ENCODE results near the gene PPP1R36.
"Not testable (repeated sequence)": the region's sequence is repeated elsewhere in the genome, so short reads cannot be mapped to it uniquely, and the experiment has no call there.

The PPP1R36 gene

GRCh38 chr14:64541972-64542835 lies 7.6 kb upstream of the PPP1R36 start:
- H3K27ac Mint-ChIP-seq: no peak overlapping the region
- DNase-seq (ENCODE audit: low spot score in 2 of 2): peak in 1 of 2 donors; percentile 58
- no peaks in the 10 kb centered on the region for H3K9me3 Mint-ChIP-seq
- peaks cover 35% of the 10 kb centered on the region for H3K4me1 Mint-ChIP-seq
- no peak for ATAC-seq
- H3K4me3 Mint-ChIP-seq: peak overlapping the region; percentile 97
- peaks cover 11% of the 10 kb centered on the region for H3K36me3 Mint-ChIP-seq

GRCh38 chr14:64542836-64543201 lies 6.9 kb upstream of the PPP1R36 start:
- peak overlapping the region; percentile 97 for H3K4me3 Mint-ChIP-seq
- H3K9me3 Mint-ChIP-seq: no peaks in the 10 kb centered on the region
- no peak overlapping the region for H3K27ac Mint-ChIP-seq

GRCh38 chr14:64544607-64545312 lies 5.0 kb upstream of the PPP1R36 start:
- Mint-ChIP-seq H3K9me3 (no peaks in the 10 kb centered on the region), H3K4me3 (no peak overlapping the region), H3K36me3 (peaks cover 11% of the 10 kb centered on the region), H3K27ac (no peak overlapping the region), H3K4me1 (peaks cover 33% of the 10 kb centered on the region)
- no peak for ATAC-seq
- DNase-seq (ENCODE audit: low spot score in 2 of 2): no peak

More at GRCh38 chr14:64542836-64543201, 6.9 kb upstream of the PPP1R36 start:
- peaks cover 11% of the 10 kb centered on the region for H3K36me3 Mint-ChIP-seq
- peaks cover 35% of the 10 kb centered on the region for H3K4me1 Mint-ChIP-seq
- DNase-seq (ENCODE audit: low spot score in 2 of 2): no peak
- no peak for ATAC-seq

GRCh38 chr14:64549016-64549415 lies 745 bp upstream of the PPP1R36 start:
- DNase-seq (ENCODE audit: low spot score in 2 of 2) (no peak), ATAC-seq (no peak)
- Mint-ChIP-seq H3K4me3 (peak overlapping the region; percentile 52), H3K27ac (no peak overlapping the region), H3K4me1 (peaks cover 12% of the 10 kb centered on the region), H3K9me3 (no peaks in the 10 kb centered on the region), H3K36me3 (no peaks in the 10 kb centered on the region)

- no peak for ATAC-seq
Observed at GRCh38 chr14:64550621-64551333, 1.0 kb downstream of the PPP1R36 start.

GRCh38 chr14:64554556-64554955 lies 4.8 kb downstream of the PPP1R36 start:
- Mint-ChIP-seq H3K4me1 (peaks cover 8% of the 10 kb centered on the region), H3K4me3 (no peak overlapping the region), H3K27ac (no peak overlapping the region), H3K36me3 (no peaks in the 10 kb centered on the region), H3K9me3 (no peaks in the 10 kb centered on the region)
- no peak for ATAC-seq
- DNase-seq (ENCODE audit: low spot score in 2 of 2): no peak

More at GRCh38 chr14:64550621-64551333, 1.0 kb downstream of the PPP1R36 start:
- Mint-ChIP-seq H3K4me1 (peaks cover 12% of the 10 kb centered on the region), H3K9me3 (no peaks in the 10 kb centered on the region), H3K4me3 (peak overlapping the region; percentile 52), H3K36me3 (no peaks in the 10 kb centered on the region), H3K27ac (peak overlapping the region; percentile 44)
- no peak for DNase-seq (ENCODE audit: low spot score in 2 of 2)

- H3K9me3 Mint-ChIP-seq: no peaks in the 10 kb centered on the region
- no peak overlapping the region for H3K27ac Mint-ChIP-seq
- no peak for DNase-seq (ENCODE audit: low spot score in 2 of 2)
- H3K4me1 Mint-ChIP-seq: no peaks in the 10 kb centered on the region
- no peak for ATAC-seq
- H3K36me3 Mint-ChIP-seq: no peaks in the 10 kb centered on the region
- H3K4me3 Mint-ChIP-seq: no peak overlapping the region
Observed at GRCh38 chr14:64556526-64556925, 6.8 kb downstream of the PPP1R36 start.

GRCh38 chr14:64558216-64558615 lies 8.5 kb downstream of the PPP1R36 start:
- not testable (repeated sequence) for H3K27ac Mint-ChIP-seq; H3K4me3 Mint-ChIP-seq; H3K36me3 Mint-ChIP-seq; ATAC-seq; H3K9me3 Mint-ChIP-seq; H3K4me1 Mint-ChIP-seq; DNase-seq (ENCODE audit: low spot score in 2 of 2)

- Mint-ChIP-seq H3K36me3 (no peaks in the 10 kb centered on the region), H3K4me1 (no peaks in the 10 kb centered on the region), H3K9me3 (no peaks in the 10 kb centered on the region), H3K4me3 (no peak overlapping the region), H3K27ac (no peak overlapping the region)
- DNase-seq (ENCODE audit: low spot score in 2 of 2): no peak
- no peak for ATAC-seq
Observed at GRCh38 chr14:64561631-64562030, 11.9 kb downstream of the PPP1R36 start.

GRCh38 chr14:64562436-64562835 lies 12.7 kb downstream of the PPP1R36 start:
- Mint-ChIP-seq H3K4me1 (no peaks in the 10 kb centered on the region), H3K9me3 (no peaks in the 10 kb centered on the region), H3K27ac (no peak overlapping the region), H3K36me3 (no peaks in the 10 kb centered on the region), H3K4me3 (no peak overlapping the region)
- DNase-seq (ENCODE audit: low spot score in 2 of 2) (no peak), ATAC-seq (no peak)

GRCh38 chr14:64563696-64564095 lies 13.9 kb downstream of the PPP1R36 start:
- Mint-ChIP-seq H3K4me1 (no peaks in the 10 kb centered on the region), H3K4me3 (no peak overlapping the region), H3K9me3 (no peaks in the 10 kb centered on the region), H3K36me3 (no peaks in the 10 kb centered on the region), H3K27ac (no peak overlapping the region)
- ATAC-seq: no peak
- no peak for DNase-seq (ENCODE audit: low spot score in 2 of 2)

- no peak for DNase-seq (ENCODE audit: low spot score in 2 of 2)
- Mint-ChIP-seq H3K9me3 (no peaks in the 10 kb centered on the region), H3K27ac (no peak overlapping the region), H3K4me1 (no peaks in the 10 kb centered on the region), H3K4me3 (no peak overlapping the region), H3K36me3 (no peaks in the 10 kb centered on the region)
- ATAC-seq: no peak
Observed at GRCh38 chr14:64566651-64567122, 16.9 kb downstream of the PPP1R36 start.

- no peaks in the 10 kb centered on the region for H3K9me3 Mint-ChIP-seq
- H3K36me3 Mint-ChIP-seq: no peaks in the 10 kb centered on the region
- H3K4me1 Mint-ChIP-seq: no peaks in the 10 kb centered on the region
- ATAC-seq (no peak), DNase-seq (ENCODE audit: low spot score in 2 of 2) (no peak)
- H3K27ac Mint-ChIP-seq: no peak overlapping the region
- H3K4me3 Mint-ChIP-seq: no peak overlapping the region
Observed at GRCh38 chr14:64569138-64569631, 19.4 kb downstream of the PPP1R36 start.

- H3K4me3 Mint-ChIP-seq; H3K9me3 Mint-ChIP-seq; DNase-seq (ENCODE audit: low spot score in 2 of 2); H3K27ac Mint-ChIP-seq; ATAC-seq; H3K36me3 Mint-ChIP-seq; H3K4me1 Mint-ChIP-seq: not testable (repeated sequence)
Observed at GRCh38 chr14:64569646-64570045, 19.9 kb downstream of the PPP1R36 start.

GRCh38 chr14:64572386-64573104 lies 22.8 kb downstream of the PPP1R36 start:
- Mint-ChIP-seq H3K9me3 (no peaks in the 10 kb centered on the region), H3K36me3 (no peaks in the 10 kb centered on the region), H3K4me1 (no peaks in the 10 kb centered on the region), H3K4me3 (no peak overlapping the region), H3K27ac (no peak overlapping the region)
- DNase-seq (ENCODE audit: low spot score in 2 of 2) (no peak), ATAC-seq (no peak)

All from stimulated activated effector memory CD8-positive, alpha-beta T cell treated with anti-CD3 and anti-CD28 coated beads, Interleukin-12 subunit alpha, Interleukin-12 subunit beta, amount 100 ng/mL, for 72 hours (primary cell).